ENCODE measurements around the gene NME9. TPM values are rescaled to one million over a fixed set of nuclear protein-coding genes. Genes with fewer than 3 reads are reported as not detected.

Gene NME9
- total RNA-seq, 1 experiment from 2014 or later = not detected

DNA sequence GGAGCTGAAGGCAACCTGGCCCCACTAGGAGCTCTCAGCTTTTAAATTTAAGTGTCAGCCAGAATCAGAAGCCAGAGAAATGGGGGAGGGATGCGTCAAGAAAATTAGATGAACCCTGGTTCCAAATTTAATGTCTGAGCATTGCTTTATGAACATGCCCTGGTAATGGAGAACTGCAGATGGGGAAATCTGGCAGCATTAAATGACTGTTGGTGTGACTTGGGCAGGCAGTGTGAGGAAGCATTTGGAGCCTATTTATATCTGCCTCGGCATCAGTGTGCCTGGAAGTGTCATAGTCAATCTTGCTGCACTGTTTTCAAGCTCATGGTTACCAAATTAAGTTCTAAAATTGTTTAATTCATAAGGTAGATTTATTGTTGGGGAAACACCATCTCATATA, 29.0 kb downstream of the NME9 start:
- intact Hi-C loops (cut with micrococcal nuclease; ENCODE audit: unreplicated experiment) = no loop called here
- no peak for ATAC-seq

GRCh38 chr3:138297876-138298275, 31.8 kb downstream of the NME9 start:
- Histone ChIP-seq H3K36me3 (ENCODE audit: control insufficient read depth, insufficient read depth, low read length) (no peaks in the 10 kb centered on the region), H3K9me3 (ENCODE audit: control insufficient read depth, insufficient read depth, low read depth, low read length) (no peaks in the 10 kb centered on the region), H3K27ac (ENCODE audit: low read length) (no peak overlapping the region), H3K4me1 (ENCODE audit: control insufficient read depth, insufficient read depth, low read length) (no peaks in the 10 kb centered on the region), H3K4me3 (ENCODE audit: low read depth in 2 of 2, low read length in 2 of 2) (no peak overlapping the region), H3K27me3 (ENCODE audit: control insufficient read depth, insufficient read depth, low read length) (no peaks in the 10 kb centered on the region)
- ATAC-seq (no peak), DNase-seq (ENCODE audit: low read depth, low spot score) (no peak)
- in situ Hi-C loops (cut with HindIII; ENCODE audit: low pct_unique_long_range_greater_than_20kb, low sequenced_read_pairs) (no loop called here), intact Hi-C loops (cut with micrococcal nuclease; ENCODE audit: unreplicated experiment) (no loop called here)
- no TSS peak for BruUV-seq (replicated peaks)
- TF ChIP-seq REST (IDR thresholded peaks at IDR 0.05; ENCODE audit: insufficient read depth in 1 of 2, low read depth in 2 of 2, low read length in 1 of 2) (no peak), SIN3A (IDR thresholded peaks at IDR 0.05; ENCODE audit: borderline replicate concordance, insufficient read depth, low read depth, low read length) (no peak), TCF7L2 (IDR thresholded peaks at IDR 0.05; ENCODE audit: low read depth, low read length) (no peak), POLR2AphosphoS5 (IDR thresholded peaks at IDR 0.05; ENCODE audit: low read depth, low read length) (no peak)
- TF ChIP-seq, protein P1, sequence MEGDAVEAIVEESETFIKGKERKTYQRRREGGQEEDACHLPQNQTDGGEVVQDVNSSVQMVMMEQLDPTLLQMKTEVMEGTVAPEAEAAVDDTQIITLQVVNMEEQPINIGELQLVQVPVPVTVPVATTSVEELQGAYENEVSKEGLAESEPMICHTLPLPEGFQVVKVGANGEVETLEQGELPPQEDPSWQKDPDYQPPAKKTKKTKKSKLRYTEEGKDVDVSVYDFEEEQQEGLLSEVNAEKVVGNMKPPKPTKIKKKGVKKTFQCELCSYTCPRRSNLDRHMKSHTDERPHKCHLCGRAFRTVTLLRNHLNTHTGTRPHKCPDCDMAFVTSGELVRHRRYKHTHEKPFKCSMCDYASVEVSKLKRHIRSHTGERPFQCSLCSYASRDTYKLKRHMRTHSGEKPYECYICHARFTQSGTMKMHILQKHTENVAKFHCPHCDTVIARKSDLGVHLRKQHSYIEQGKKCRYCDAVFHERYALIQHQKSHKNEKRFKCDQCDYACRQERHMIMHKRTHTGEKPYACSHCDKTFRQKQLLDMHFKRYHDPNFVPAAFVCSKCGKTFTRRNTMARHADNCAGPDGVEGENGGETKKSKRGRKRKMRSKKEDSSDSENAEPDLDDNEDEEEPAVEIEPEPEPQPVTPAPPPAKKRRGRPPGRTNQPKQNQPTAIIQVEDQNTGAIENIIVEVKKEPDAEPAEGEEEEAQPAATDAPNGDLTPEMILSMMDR (IDR thresholded peaks at IDR 0.05) = no peak
- ChIA-PET POLR2A (no interaction called here), CTCF (no interaction called here)

More for the DNA sequence above, 29.0 kb downstream of the NME9 start:
- ChIA-PET CTCF (interaction anchor here (0.7 kb wide), 1 partner anchor 46 kb away, joined by 3 read pairs; no protein-coding TSS in a partner anchor), POLR2A (interaction anchor here (0.6 kb wide), 1 partner anchor 661 kb away, joined by 6 read pairs; no protein-coding TSS in a partner anchor)
- Histone ChIP-seq H3K36me3 (ENCODE audit: control insufficient read depth, insufficient read depth, low read length) (no peaks in the 10 kb centered on the region), H3K4me3 (ENCODE audit: low read depth in 2 of 2, low read length in 2 of 2) (no peak overlapping the region), H3K9me3 (ENCODE audit: control insufficient read depth, insufficient read depth, low read depth, low read length) (no peaks in the 10 kb centered on the region), H3K27ac (ENCODE audit: low read length) (no peak overlapping the region), H3K4me1 (ENCODE audit: control insufficient read depth, insufficient read depth, low read length) (no peaks in the 10 kb centered on the region), H3K27me3 (ENCODE audit: control insufficient read depth, insufficient read depth, low read length) (no peaks in the 10 kb centered on the region)
- no peak for DNase-seq (ENCODE audit: low read depth, low spot score)
- no TSS peak for BruUV-seq (replicated peaks)
- in situ Hi-C loops (cut with HindIII; ENCODE audit: low pct_unique_long_range_greater_than_20kb, low sequenced_read_pairs) = no loop called here
- TF ChIP-seq SIN3A (IDR thresholded peaks at IDR 0.05; ENCODE audit: borderline replicate concordance, insufficient read depth, low read depth, low read length) = no peak
- TF ChIP-seq, protein P1 (IDR thresholded peaks at IDR 0.05) = no peak
- TF ChIP-seq TCF7L2 (IDR thresholded peaks at IDR 0.05; ENCODE audit: low read depth, low read length) = no peak
- TF ChIP-seq POLR2AphosphoS5 (IDR thresholded peaks at IDR 0.05; ENCODE audit: low read depth, low read length) = no peak
- TF ChIP-seq REST (IDR thresholded peaks at IDR 0.05; ENCODE audit: insufficient read depth in 1 of 2, low read depth in 2 of 2, low read length in 1 of 2) = no peak

All from Panc1 (cell line).